Measurements from ENCODE around the gene ABCB4.

- TF ChIP-seq CTCF (IDR thresholded peaks at IDR 0.05) (no peak), POLR2A (IDR thresholded peaks at IDR 0.05) (no peak)
These were observed 15.5 kb downstream of the ABCB4 start for GRCh38 chr7:87459941-87460340.
